GM12878 (cell line): ENCODE data around the gene MED13. TPM values are rescaled to one million over a fixed set of nuclear protein-coding genes. Genes with fewer than 3 reads are reported as not detected.

Experiments used
- ATAC-seq: fragments of 200-7000 bp; cut with Tn5 transposase; 3 replicates; pipeline ENCODE4 v1.9.1; 2020; ENCODE audit warnings: mild to moderate bottlenecking, moderate library complexity
- BruUV-seq: library from RNA; stranded (reverse); fragments of 400-500 nt; replicated peaks from 2 replicates; lab custom pipeline; 2021; lab: Mats Ljungman, UMichigan
- CTCF ChIA-PET: fragments of 300-600 bp; sonication (Branson Sonifier 250); formaldehyde crosslinking; extraction: SDS; loops from one replicate; lab custom pipeline; 2021; ENCODE audit warnings: inconsistent platforms; lab: Yijun Ruan, JAX
- POLR2A ChIA-PET: fragments of 350-600 bp; formaldehyde crosslinking; extraction: SDS; loops from one replicate; lab custom pipeline; 2021; ENCODE audit warnings: inconsistent platforms; lab: Charles Lee
- RAD21 ChIA-PET: fragments of 300-600 bp; sonication (Branson Sonifier 250); formaldehyde crosslinking; loops from one replicate; lab custom pipeline; 2023; ENCODE audit warnings: antibody characterized with exemption; ENCODE audit not compliant: unreplicated experiment; lab: Charles Lee
- SMC1A ChIA-PET: fragments of 300-600 bp; sonication (Branson Sonifier 250); formaldehyde crosslinking; loops from one replicate; lab custom pipeline; 2023; ENCODE audit not compliant: unreplicated experiment, uncharacterized antibody; lab: Charles Lee
- DNase-seq: peaks from one replicate; pipeline ENCODE4 v3.0.0-alpha.2; 2011; ENCODE audit warnings: low read depth, low spot score
- FAIRE-seq: peaks from 3 replicates; lab custom pipeline; 2011; peaks lifted over from hg19 to GRCh38; lab: Jason Lieb, UNC
- H2AFZ ChIP-seq: 2 replicates; pipeline ENCODE4 v1.6.0; 2011; ENCODE audit warnings: low read depth, low read length, control low read depth; ENCODE audit not compliant: control insufficient read depth
- H3K27ac ChIP-seq: 2 replicates; pipeline ENCODE4 v1.5.1; 2011; ENCODE audit warnings: control low read depth; ENCODE audit not compliant: control insufficient read depth, insufficient read depth
- H3K27me3 ChIP-seq, 2 experiments: replicated peaks in 1 of 2; 2 replicates each; pipeline versions ENCODE4 v1.6.0 to v1.6.1; 2011; ENCODE audit warnings: low read length in 1 of 2; ENCODE audit not compliant: control insufficient read depth in 2 of 2, insufficient read depth in 2 of 2
- H3K36me3 ChIP-seq, 2 experiments: 2 replicates each; pipeline ENCODE4 v1.5.1; 2011; ENCODE audit warnings: low read length in 1 of 2; ENCODE audit not compliant: control insufficient read depth in 2 of 2, insufficient read depth in 2 of 2
- H3K4me1 ChIP-seq: 2 replicates; pipeline ENCODE4 v1.6.1; 2011; ENCODE audit warnings: mild to moderate bottlenecking, low read length, moderate library complexity, mixed read lengths; ENCODE audit not compliant: control insufficient read depth, insufficient read depth
- H3K4me2 ChIP-seq: 2 replicates; pipeline ENCODE4 v1.6.0; 2011; ENCODE audit warnings: control low read depth; ENCODE audit not compliant: control insufficient read depth, insufficient read depth
- H3K4me3 ChIP-seq: fragments of 200-600 bp; sonication (generic); 2 replicates; pipeline ENCODE4 v1.5.1; 2016
- H3K79me2 ChIP-seq: 2 replicates; pipeline ENCODE4 v1.6.0; 2011; ENCODE audit warnings: low read length; ENCODE audit not compliant: control insufficient read depth, insufficient read depth
- H3K9ac ChIP-seq: 2 replicates; pipeline ENCODE4 v1.8.0; 2011; ENCODE audit warnings: low read length, control low read depth, mixed read lengths; ENCODE audit not compliant: control insufficient read depth, insufficient read depth
- H3K9me3 ChIP-seq: replicated peaks from 3 replicates; pipeline ENCODE4 v1.5.1; 2011; ENCODE audit warnings: mild to moderate bottlenecking, low read length; ENCODE audit not compliant: control insufficient read depth, insufficient read depth
- H4K20me1 ChIP-seq: 2 replicates; pipeline ENCODE4 v1.6.0; 2011; ENCODE audit not compliant: control insufficient read depth, insufficient read depth
- HDGF ChIP-seq: fragments of 450-650 bp; IDR thresholded peaks from 2 replicates; pipeline ENCODE4 v1.6.1; 2016; ENCODE audit warnings: antibody characterized with exemption
- IRF4 ChIP-seq: IDR thresholded peaks from 2 replicates; pipeline ENCODE4 v1.6.1; 2011; ENCODE audit warnings: low read depth, low read length
- KLF5 ChIP-seq: fragments of 450-650 bp; IDR thresholded peaks from 2 replicates; pipeline ENCODE4 v1.6.1; 2014; ENCODE audit warnings: mild to moderate bottlenecking; ENCODE audit not compliant: partially characterized antibody
- MTA2 ChIP-seq: fragments of 450-650 bp; IDR thresholded peaks from 2 replicates; pipeline ENCODE4 v1.6.1; 2016; ENCODE audit warnings: low read depth, mild to moderate bottlenecking, moderate library complexity
- MTA3 ChIP-seq: IDR thresholded peaks from 2 replicates; pipeline ENCODE4 v1.6.1; 2012; ENCODE audit warnings: low read length, inconsistent platforms, borderline replicate concordance
- NBN ChIP-seq: fragments of 450-650 bp; IDR thresholded peaks from 2 replicates; pipeline ENCODE4 v1.6.1; 2016
- NFXL1 ChIP-seq: fragments of 450-650 bp; IDR thresholded peaks from 2 replicates; pipeline ENCODE4 v1.6.1; 2017; ENCODE audit warnings: antibody characterized with exemption, mild to moderate bottlenecking, borderline replicate concordance
- SMC3 ChIP-seq: IDR thresholded peaks from 2 replicates; pipeline ENCODE4 v1.6.1; 2011; ENCODE audit warnings: low read length, improper control_type of control experiment, borderline replicate concordance
- WGBS: methylation state at CpG from one replicate; pipeline ENCODE4 v1.1.6; 2016; ENCODE audit warnings: low lambda C conversion rate; ENCODE audit not compliant: insufficient replicate concordance, insufficient coverage; ENCODE audit errors: missing lambda C conversion rate; 5-methylcytosine and 5-hydroxymethylcytosine counted together
- in situ Hi-C: fragments of 300-500 bp; cut with MboI; formaldehyde crosslinking; loops from 9 replicates; pipeline ENCODE4 v1.14.3; 2018; ENCODE audit warnings: mixed read lengths
- intact Hi-C: fragments of 100-400 bp; cut with micrococcal nuclease; formaldehyde crosslinking; loops from one replicate; pipeline ENCODE4 v1.14.2; 2022; ENCODE audit not compliant: unreplicated experiment
- polyA plus RNA-seq, 11 experiments: library from polyadenylated mRNA; depleted of rRNA in 4 of 11; unstranded in 6 of 11; stranded (reverse) in 5 of 11; fragments of >200 nt; fragmentation: Nextera tagmentation in 4 of 11; fragmentation: Illumina TruSeq in 1 of 11; extraction: Ambion mirVana in 4 of 11; extraction: Trizol in 1 of 11; gene quantifications; 1 replicate in 1 of 11; 2 replicates in 10 of 11; pipeline versions ENCODE4 v1.2.1 to v1.2.3, GENCODE V29; 2011 to 2016; ENCODE audit warnings: inconsistent platforms in 2 of 11, missing spikeins in 2 of 11, low read depth in 1 of 11
- total RNA-seq, 4 experiments: library from RNA; depleted of rRNA in 3 of 4; stranded (reverse); fragments of >200 nt in 3 of 4; fragmentation: Illumina TruSeq in 1 of 4; extraction: Trizol in 1 of 4; gene quantifications; 2 replicates each; pipeline versions ENCODE4 v1.2.1 to v1.2.3, GENCODE V29; 2013 to 2021
- TF ChIP-seq, protein P1 (sequence below): fragments of 450-650 bp; formaldehyde crosslinking; IDR thresholded peaks from 2 replicates; pipeline ENCODE4 v1.5.0; 2022; ENCODE audit warnings: mild to moderate bottlenecking, missing genetic modification characterization
- TF ChIP-seq, protein P2 (sequence below): IDR thresholded peaks from 2 replicates; pipeline ENCODE4 v1.6.1; 2011; ENCODE audit warnings: low read depth, mild to moderate bottlenecking, low read length, moderate library complexity, borderline replicate concordance; ENCODE audit errors: extremely low read depth
- TF ChIP-seq, protein P3 (sequence below): fragments of 450-650 bp; IDR thresholded peaks from 2 replicates; pipeline ENCODE4 v1.6.1; 2017; ENCODE audit warnings: low read depth, mild to moderate bottlenecking, moderate library complexity

MED13 gene
- total and polyA plus RNA-seq, 10 of the 15 experiments (the other 5 are each of a cell fraction or from before 2014, with no cell fraction given) = 4.6 to 49.7 (median 21.3) TPM

DNA sequence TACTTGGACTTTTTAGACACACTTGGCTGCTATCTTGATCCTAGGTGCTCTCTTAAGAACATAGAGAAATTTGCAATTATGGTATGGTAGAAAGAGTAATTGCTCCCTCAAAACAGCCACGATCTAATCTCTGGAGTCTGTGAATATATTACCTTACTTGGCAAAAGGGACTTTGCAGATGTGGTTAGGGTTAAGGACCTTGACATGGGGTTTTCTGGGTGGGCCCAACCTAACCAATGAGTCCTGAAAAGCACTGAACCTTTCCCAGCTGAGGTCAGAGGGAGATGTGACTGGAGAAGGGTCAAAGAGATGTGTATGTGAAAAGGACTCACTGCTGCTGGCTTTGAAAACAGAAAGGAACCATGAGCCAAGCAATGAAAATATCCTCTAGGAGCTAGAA lies 26.7 kb upstream of the MED13 start (continued):
- TF ChIP-seq, protein P1, sequence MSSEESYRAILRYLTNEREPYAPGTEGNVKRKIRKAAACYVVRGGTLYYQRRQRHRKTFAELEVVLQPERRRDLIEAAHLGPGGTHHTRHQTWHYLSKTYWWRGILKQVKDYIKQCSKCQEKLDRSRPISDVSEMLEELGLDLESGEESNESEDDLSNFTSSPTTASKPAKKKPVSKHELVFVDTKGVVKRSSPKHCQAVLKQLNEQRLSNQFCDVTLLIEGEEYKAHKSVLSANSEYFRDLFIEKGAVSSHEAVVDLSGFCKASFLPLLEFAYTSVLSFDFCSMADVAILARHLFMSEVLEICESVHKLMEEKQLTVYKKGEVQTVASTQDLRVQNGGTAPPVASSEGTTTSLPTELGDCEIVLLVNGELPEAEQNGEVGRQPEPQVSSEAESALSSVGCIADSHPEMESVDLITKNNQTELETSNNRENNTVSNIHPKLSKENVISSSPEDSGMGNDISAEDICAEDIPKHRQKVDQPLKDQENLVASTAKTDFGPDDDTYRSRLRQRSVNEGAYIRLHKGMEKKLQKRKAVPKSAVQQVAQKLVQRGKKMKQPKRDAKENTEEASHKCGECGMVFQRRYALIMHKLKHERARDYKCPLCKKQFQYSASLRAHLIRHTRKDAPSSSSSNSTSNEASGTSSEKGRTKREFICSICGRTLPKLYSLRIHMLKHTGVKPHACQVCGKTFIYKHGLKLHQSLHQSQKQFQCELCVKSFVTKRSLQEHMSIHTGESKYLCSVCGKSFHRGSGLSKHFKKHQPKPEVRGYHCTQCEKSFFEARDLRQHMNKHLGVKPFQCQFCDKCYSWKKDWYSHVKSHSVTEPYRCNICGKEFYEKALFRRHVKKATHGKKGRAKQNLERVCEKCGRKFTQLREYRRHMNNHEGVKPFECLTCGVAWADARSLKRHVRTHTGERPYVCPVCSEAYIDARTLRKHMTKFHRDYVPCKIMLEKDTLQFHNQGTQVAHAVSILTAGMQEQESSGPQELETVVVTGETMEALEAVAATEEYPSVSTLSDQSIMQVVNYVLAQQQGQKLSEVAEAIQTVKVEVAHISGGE (CRISPR knock-in tag) = no peak
- TF ChIP-seq NBN = no peak
- TF ChIP-seq, protein P2, sequence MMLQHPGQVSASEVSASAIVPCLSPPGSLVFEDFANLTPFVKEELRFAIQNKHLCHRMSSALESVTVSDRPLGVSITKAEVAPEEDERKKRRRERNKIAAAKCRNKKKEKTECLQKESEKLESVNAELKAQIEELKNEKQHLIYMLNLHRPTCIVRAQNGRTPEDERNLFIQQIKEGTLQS = no peak

DNA sequence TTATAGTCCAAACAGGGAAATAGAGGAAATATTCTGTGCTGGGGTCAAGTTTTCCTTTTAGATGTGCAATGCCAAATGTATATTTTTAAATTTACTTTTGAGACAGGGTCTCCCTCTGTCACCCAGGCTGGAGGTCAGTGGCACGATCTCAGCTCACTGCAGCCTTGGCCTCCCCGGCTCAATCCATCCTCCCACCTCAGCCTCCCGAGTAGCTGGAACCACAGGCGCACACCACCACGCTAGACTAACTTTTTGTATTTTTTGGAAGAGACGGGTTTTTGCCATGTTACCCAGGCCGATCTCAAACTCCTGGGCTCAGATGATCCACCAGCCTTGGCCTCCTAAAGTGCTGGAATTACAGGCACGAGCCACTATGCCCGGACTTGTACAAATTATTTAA lies 25.8 kb upstream of the MED13 start:
- no peak overlapping the region for H3K27ac ChIP-seq
- intact Hi-C loops = no loop called here
- H3K4me3 ChIP-seq = no peak overlapping the region
- no peaks in the 10 kb centered on the region for H3K79me2 ChIP-seq
- FAIRE-seq = no peak
- H3K27me3 ChIP-seq = no peaks in the 10 kb centered on the region
- RAD21 ChIA-PET = interaction anchor here (1.3 to 12.4 kb wide), 3 partner anchors 13 to 25 kb away, joined by 3 to 134 read pairs (median 5); no protein-coding TSS in a partner anchor
- ATAC-seq = no peak
- no peak overlapping the region for H3K9ac ChIP-seq
- BruUV-seq = no TSS peak
- H3K36me3 ChIP-seq = no peaks in the 10 kb centered on the region
- CTCF ChIA-PET = interaction anchor here (0.6 to 12.3 kb wide), 5 partner anchors 8 to 455 kb away, joined by 3 to 183 read pairs (median 16); no protein-coding TSS in a partner anchor
- TF ChIP-seq MTA2 (no peak), IRF4 (no peak), HDGF (no peak), KLF5 (no peak), MTA3 (no peak), NFXL1 (no peak), SMC3 (no peak)
- TF ChIP-seq, protein P3, sequence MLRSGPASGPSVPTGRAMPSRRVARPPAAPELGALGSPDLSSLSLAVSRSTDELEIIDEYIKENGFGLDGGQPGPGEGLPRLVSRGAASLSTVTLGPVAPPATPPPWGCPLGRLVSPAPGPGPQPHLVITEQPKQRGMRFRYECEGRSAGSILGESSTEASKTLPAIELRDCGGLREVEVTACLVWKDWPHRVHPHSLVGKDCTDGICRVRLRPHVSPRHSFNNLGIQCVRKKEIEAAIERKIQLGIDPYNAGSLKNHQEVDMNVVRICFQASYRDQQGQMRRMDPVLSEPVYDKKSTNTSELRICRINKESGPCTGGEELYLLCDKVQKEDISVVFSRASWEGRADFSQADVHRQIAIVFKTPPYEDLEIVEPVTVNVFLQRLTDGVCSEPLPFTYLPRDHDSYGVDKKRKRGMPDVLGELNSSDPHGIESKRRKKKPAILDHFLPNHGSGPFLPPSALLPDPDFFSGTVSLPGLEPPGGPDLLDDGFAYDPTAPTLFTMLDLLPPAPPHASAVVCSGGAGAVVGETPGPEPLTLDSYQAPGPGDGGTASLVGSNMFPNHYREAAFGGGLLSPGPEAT = no peak
- TF ChIP-seq, all 136 proteins: peak for 0
- H2AFZ ChIP-seq = no peak overlapping the region
- WGBS = 89% methylated on average over 9 of the region's 9 CpGs
- H3K4me1 ChIP-seq = peaks cover 26% of the 10 kb centered on the region
- POLR2A ChIA-PET = interaction anchor here (0.5 kb wide), 1 partner anchor 14 kb away, joined by 5 read pairs; no protein-coding TSS in a partner anchor
- SMC1A ChIA-PET = interaction anchor here (1.0 to 12.8 kb wide), 3 partner anchors 16 to 25 kb away, joined by 4 to 139 read pairs (median 5); no protein-coding TSS in a partner anchor
- H3K4me2 ChIP-seq = no peak overlapping the region
- H4K20me1 ChIP-seq = no peaks in the 10 kb centered on the region
- no peaks in the 10 kb centered on the region for H3K9me3 ChIP-seq
- no peak for DNase-seq
- in situ Hi-C loops = no loop called here
